GM12875 (cell line): Measurements from ENCODE around the gene RUNX2.

ENCODE experiments used
- H3K4me3 ChIP-seq: one replicate; pipeline ENCODE4 v1.5.1; 2011; ENCODE audit warnings: low read depth, low read length, control low read depth
- TF ChIP-seq, protein P1 (sequence below): IDR thresholded peaks from 2 replicates; pipeline ENCODE4 v1.5.1; 2011; ENCODE audit warnings: low read depth, mild to moderate bottlenecking, control low read depth, inconsistent platforms, low read length, moderate library complexity, borderline replicate concordance; ENCODE audit not compliant: insufficient read depth

RUNX2 gene

GRCh38 chr6:45609141-45609638 lies 281.1 kb downstream of the RUNX2 start:
- no peak overlapping the region for H3K4me3 ChIP-seq
- TF ChIP-seq, protein P1, sequence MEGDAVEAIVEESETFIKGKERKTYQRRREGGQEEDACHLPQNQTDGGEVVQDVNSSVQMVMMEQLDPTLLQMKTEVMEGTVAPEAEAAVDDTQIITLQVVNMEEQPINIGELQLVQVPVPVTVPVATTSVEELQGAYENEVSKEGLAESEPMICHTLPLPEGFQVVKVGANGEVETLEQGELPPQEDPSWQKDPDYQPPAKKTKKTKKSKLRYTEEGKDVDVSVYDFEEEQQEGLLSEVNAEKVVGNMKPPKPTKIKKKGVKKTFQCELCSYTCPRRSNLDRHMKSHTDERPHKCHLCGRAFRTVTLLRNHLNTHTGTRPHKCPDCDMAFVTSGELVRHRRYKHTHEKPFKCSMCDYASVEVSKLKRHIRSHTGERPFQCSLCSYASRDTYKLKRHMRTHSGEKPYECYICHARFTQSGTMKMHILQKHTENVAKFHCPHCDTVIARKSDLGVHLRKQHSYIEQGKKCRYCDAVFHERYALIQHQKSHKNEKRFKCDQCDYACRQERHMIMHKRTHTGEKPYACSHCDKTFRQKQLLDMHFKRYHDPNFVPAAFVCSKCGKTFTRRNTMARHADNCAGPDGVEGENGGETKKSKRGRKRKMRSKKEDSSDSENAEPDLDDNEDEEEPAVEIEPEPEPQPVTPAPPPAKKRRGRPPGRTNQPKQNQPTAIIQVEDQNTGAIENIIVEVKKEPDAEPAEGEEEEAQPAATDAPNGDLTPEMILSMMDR, result no peak

- TF ChIP-seq, protein P1, result no peak
- H3K4me3 ChIP-seq, result no peak overlapping the region
Observed at GRCh38 chr6:45610374-45610773, 282.2 kb downstream of the RUNX2 start.

DNA sequence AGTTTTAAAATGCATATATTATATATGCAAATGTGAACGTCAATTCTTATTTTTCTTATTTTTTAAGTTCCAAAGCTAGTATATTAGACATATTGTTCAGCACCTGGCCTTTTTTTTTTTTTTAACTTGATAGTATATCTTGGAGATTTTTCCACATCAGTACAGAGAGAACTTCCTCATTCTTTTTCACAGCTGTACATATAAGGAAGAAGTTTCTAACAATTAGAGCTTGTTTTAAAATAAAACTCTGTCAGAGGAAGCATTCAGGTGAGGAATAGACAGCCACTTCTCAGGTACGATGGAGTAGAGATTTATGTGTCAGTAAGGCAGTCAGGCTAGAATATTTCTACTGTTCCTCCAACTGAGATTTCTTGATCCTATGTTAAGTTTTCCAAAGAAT lies 282.7 kb downstream of the RUNX2 start:
- H3K4me3 ChIP-seq, result no peak overlapping the region
- TF ChIP-seq, protein P1, result no peak

GRCh38 chr6:45611491-45611890 lies 283.4 kb downstream of the RUNX2 start:
- TF ChIP-seq, protein P1, result no peak

DNA sequence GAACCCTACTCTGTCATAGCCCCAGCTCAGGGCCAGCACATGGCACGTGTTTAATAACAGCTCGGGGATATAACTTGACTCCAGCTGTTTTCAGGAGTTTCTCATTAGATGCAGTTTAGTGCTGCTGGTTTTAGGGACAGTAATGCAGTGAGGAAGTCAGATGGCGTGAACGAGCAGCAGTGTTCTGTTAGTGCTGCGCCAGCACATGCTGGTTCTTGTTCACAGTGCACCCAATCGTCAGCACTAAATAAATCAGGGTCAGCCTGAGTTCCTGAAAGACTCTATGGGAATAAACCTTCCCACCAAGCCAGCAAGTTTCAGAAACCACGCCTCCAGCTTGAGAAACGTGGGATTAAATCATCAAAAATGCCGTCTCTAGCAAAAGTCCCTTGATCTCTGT lies 285.5 kb downstream of the RUNX2 start:
- no peak overlapping the region for H3K4me3 ChIP-seq
- TF ChIP-seq, protein P1, result no peak

More at GRCh38 chr6:45611491-45611890, 283.4 kb downstream of the RUNX2 start:
- H3K4me3 ChIP-seq, result no peak overlapping the region

DNA sequence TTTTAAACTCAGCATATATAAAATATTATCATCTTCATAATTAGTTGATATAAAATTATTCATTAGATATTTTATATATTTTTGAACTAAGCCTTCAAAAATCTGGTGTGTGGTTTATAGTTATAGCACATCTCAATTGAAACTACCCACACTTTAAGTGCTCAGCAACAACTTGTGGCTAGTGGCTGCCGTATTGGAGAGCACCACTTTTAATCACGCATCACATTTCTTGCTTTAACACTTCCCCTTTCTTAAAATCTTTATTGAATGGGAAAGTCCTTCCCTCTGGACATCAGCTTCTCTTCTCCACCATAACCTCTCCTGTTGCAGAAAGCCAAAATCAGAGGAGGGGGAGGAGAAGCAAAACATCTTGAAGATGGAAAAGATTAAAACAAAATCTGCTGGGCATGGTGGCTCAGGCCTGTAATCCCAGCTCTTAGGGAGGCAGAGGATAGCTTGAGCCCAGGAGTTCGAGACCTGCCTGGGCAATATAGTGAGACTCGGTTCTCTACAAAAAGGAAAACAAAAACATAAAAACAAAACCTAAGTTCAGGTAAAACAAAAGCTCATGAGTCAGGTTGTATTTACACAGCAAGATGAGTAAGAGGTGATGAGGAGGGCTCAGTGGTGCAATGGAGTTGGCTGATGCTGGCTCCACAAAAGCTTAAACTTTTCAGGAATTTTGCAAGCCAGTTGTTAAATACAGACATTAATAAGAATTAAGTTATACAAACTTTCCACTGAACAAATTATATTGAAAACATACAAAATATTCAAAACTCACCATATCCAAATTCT lies 286.6 kb downstream of the RUNX2 start:
- TF ChIP-seq, protein P1, result no peak
- H3K4me3 ChIP-seq, result no peak overlapping the region

GRCh38 chr6:45616209-45616608 lies 288.1 kb downstream of the RUNX2 start:
- H3K4me3 ChIP-seq, result no peak overlapping the region
- TF ChIP-seq, protein P1, result no peak
